Stimulated activated CD4-positive, alpha-beta T cell treated with anti-CD3 and anti-CD28 coated beads, Interleukin-4, amount 100 ng/mL, for 48 hours (primary cell): ENCODE data around the gene INPP5D.
A peak's percentile ranks its signal among the peaks of the same experiment; 100 is the strongest.
"Not testable (repeated sequence)": the region's sequence is repeated elsewhere in the genome, so short reads cannot be mapped to it uniquely, and the experiment has no call there.

Experiments used
- DNase-seq, 2 donors: peaks; one replicate each; pipeline ENCODE4 v3.0.0-alpha.2; 2020; ENCODE audit warnings: low read depth in 2 of 2

INPP5D gene

DNA sequence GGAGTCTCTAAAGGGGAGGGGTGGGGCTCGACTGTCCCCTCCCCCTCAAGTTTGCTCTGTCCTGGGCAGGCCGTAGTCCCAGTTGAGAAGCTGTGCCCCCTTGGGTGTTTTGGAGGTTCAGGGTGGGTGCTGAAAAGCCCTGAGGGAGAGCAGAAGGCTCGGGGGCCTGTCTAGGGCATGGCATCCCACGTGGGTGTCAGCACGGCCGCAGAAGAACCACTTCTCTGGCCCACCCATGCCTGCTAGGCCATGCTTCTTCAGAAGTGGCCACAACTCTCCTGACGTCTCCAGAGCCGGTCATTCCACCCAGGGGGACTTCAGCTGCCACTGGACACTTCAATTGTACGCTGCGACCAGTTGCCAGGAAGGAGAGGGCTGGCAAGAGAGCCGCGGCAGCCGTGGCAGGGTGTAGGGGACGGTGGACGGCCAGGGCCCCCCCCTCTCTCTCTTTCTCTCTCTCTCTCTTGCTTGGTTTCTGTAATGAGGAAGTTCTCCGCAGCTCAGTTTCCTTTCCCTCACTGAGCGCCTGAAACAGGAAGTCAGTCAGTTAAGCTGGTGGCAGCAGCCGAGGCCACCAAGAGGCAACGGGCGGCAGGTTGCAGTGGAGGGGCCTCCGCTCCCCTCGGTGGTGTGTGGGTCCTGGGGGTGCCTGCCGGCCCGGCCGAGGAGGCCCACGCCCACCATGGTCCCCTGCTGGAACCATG is at the start of gene INPP5D:
TSS of gene INPP5D (plus strand) at position 546 of the 704 bp plus-strand sequence. CDS start at position 683, 137 bp downstream.
- DNase-seq: peak in 1 of 2 donors; percentile 63

GRCh38 chr2:233010569-233011267 is 49.4 kb upstream of the INPP5D start:
- no peak for DNase-seq

DNA sequence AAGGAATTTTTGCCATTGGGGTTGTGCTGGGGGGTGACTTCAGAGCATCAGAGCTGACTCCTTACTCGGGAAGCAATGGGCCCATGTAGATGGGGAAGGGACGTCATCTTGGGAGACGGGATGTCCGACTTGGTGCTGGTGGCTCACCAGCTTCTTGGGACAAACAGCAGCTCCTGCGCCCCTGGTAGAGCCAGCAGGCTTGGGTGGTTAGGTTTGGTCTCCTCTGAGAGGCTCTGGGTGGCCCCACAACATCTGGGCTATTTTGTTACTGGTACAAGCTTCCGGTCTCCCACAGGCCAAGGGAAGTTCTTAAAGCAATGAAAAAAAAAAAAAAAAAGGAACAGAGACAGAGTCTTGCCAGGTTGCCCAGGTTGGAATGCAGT is 48.9 kb upstream of the INPP5D start:
- DNase-seq: no peak

GRCh38 chr2:233011702-233012131 is 48.4 kb upstream of the INPP5D start:
- DNase-seq: no peak

GRCh38 chr2:233012301-233012971 is 47.7 kb upstream of the INPP5D start:
- no peak for DNase-seq

DNA sequence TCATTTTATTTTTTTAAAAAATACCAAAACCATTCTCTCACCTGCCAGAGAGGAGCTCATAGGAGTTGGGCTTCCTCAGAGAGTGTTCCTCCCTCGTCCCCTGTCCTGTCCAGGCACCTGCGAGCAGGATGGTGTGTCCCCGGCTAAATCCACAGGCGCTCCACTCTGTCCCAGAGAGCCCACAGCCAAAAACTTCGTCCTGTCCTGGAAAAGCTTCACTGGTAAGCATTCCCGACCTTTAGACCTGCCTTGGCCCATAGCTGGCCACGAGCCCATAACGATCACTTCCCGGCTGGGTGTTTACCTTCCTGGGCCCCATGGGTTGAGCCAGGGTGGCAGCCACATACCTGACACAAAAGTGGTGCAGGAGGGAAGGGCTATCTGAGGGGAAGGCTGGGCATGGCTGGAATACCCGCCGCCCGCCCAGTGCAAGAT is 47.1 kb upstream of the INPP5D start, which contains the start of gene NGEF:
TSS of gene NGEF (minus strand) at position 230 of the 435 bp plus-strand sequence. CDS start 38,366 bp downstream, outside the sequence.
- no peak for DNase-seq

DNA sequence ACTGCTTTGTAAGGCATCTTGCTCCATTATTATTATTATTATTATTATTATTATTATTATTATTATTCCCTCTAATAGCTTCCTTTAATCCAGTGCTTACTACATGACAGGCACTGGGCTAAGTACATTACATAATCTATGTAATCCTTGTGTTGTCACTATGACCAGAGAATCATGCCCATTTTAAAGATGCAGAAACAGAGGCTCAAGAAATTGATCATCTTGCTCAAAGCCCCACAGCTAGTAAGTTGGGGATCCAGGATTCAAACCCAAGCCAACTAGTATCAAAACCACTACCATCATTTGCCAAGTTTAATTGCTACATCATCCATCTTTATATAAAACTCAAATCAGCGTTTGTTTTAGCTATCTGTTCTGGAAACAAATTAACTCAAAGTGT is 46.5 kb upstream of the INPP5D start:
- DNase-seq: no peak

DNA sequence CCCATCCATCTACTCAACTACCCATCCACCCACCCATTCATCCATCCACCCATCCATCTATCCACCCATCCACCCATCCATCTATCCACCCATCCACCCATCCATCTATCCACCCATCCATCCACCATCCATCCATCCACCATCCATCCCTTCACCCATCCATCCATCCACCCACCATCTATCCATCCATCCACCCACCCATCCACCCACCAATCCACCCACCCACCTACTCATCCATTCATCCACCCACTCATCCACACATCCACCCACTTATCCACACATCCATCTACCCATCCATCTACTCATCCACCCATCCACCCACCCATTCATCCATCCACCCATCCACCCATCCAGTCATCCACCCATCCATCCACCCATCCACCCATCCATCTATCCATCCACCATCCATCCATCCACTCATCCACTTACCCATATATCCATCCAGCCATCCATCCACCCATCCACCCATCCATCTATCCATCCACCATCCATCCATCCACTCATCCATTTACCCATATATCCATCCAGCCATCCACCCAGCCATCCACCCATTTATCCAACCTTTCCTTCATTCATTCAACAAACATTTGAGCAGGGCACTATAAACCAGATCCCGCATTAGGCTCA is 45.0 kb upstream of the INPP5D start:
- no peak for DNase-seq

DNA sequence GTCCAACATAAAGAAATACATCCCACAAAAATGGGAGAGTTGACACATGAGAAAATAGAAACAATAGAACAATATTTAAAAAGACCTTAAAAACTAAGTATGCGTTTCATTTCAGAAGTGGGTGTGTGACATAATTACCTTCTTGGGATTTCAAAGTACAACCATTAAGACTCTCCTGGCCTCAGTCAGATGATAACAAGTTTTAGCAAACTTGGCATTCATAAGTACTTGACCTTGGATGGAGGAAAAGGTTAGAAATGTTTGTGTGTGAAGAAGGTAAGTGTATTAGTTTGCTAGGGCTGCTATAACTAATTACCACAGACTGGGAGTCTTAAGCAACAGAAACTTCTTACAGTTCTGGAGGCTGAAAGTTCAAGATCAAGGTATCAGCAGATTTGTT is 42.2 kb upstream of the INPP5D start:
- no peak for DNase-seq

DNA sequence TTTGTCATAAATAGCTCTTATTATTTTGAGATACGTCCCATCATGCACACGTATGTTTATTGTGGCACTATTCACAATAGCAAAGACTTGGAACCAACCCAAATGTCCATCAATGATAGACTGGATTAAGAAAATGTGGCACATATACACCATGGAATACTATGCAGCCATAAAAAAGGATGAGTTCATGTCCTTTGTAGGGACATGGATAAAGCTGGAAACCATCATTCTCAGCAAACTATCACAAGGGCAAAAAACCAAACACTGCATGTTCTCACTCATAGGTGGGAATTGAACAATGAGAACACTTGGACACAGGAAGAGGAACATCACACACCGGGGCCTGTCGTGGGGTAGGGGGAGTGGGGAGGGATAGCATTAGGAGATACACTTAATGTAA is 40.5 kb upstream of the INPP5D start:
- not testable (repeated sequence) for DNase-seq

DNA sequence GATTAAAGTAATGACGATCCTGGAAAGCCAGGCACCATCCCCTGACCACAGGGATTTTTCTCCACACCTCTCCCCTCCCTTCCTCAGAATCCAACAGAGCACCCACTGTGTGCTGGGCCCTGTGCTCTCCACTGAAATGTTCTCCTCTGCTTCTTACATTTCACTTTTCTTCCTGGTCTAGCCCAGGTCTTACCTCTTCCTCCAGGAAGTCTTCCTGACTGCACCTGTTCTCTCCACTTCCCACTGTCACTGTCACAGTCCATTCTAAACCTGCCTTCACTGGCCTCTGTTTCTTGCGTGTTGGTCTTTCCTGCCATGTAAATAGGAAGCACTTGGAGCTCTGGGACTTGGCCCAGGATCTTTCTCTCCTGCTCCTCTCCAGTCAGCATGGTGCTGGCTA is 39.7 kb upstream of the INPP5D start:
- DNase-seq: no peak

DNA sequence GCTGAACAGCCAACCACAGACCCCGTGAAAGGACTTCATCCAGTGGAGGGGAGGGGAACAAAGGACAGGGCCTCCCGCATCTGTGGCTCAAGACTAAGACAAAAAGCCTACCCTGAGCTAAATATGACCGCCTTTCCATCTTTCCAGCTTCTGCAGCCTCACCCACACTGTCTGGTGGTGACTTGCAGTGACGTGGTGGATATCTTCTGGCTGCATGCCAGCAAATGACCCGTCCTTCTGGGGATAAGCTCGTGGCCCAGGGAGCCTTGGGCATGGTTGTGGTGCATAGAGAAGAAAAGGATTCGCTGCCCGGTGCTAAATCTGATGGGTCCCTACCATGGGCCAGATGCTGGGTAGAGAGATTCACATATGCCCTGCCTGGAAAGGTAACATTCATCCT is 38.4 kb upstream of the INPP5D start:
- no peak for DNase-seq

GRCh38 chr2:233022561-233022960 is 37.6 kb upstream of the INPP5D start:
- DNase-seq: no peak

DNA sequence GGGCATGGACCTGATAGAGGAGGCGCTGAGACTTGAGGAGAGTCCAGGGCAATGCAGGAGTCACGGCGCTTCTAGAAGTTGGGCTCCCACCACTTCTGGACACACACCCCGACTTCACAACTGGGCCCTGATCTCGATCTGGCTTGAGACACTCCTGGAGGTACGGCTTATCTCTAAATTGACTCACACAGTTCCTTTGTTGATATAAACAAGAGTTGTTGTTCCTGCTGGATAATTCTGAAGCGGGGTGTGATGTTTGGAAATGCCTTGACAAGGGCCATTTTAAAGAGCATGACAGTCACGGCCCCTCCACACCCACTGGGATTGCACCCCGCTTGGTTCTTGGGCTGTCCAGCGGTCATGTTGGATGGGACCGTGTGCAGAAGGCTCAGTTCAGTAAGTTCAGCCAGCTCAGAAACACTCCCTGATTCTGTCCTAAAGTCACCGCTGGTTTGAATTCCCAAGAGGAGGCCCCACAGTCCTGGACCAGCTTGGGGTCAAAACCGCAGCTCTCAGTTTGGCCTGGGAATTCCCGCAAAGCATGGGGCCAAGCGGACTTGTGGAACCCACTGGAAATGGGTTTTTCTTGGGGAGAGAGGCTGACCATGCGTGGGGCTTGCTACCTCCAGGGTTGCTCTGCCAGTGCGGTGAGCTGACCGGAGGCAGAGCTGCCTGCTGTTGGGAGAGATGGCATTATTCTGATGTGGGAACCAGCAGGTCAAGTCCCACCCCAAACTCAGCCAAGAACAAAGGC is 37.0 kb upstream of the INPP5D start:
- no peak for DNase-seq

GRCh38 chr2:233023761-233024410 is 36.3 kb upstream of the INPP5D start:
- DNase-seq: no peak

GRCh38 chr2:233025706-233026105 is 34.4 kb upstream of the INPP5D start:
- DNase-seq: no peak

DNA sequence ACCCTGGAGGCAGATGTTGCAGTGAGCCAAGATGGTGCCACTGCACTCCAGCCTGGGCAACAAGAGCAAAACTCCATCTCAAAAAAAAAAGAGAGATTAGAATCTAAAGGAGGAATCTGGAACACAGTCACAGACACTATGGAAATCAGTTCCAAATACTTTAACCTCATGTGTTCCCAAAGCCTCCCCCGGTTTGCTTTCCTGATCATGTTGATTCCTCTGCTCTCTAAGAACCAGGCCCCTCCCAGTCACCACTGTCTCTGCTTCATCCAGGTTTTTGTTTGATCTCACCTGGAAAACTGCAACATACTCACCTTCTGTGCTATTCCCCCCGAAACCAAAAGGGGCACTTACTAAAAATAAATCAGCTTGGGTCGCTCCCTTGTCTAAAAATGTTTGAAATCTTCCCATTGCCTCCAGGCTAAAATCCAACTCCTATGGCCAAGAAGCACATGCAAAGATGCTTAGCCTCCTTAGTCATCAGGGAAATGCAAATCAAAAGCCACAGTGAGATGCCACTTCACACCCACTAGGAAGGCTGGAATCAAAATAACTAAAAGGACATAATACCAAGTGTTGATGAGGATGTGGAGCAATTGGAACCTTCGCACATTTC is 33.8 kb upstream of the INPP5D start:
- DNase-seq: no peak

DNA sequence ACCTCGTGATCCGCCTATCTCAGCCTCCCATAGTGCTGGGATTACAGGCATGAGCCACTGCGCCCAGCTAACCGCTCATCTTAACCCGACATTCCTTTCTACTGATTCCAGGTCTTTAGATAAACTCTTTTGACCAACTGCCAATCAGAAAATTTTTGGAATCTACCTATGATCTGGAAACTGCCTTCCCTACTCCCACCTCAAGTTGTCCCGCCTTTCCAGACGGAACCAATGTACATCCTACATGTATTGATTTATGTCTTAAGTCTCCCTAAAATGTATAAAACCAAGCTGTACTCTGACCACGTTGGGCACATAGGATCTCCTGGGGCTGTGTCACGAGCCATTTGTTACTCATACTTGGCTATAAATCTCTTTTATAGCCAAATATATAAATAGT is 30.8 kb upstream of the INPP5D start:
- DNase-seq: no peak

- DNase-seq: no peak
Measured at GRCh38 chr2:233031556-233032500, 28.3 kb upstream of the INPP5D start.
